Heart left ventricle (tissue), 16 donors: ENCODE measurements around the gene GHITM. TPM values are rescaled to one million over a fixed set of nuclear protein-coding genes. Genes with fewer than 3 reads are reported as not detected.
"Not testable (repeated sequence)": the region's sequence is repeated elsewhere in the genome, so short reads cannot be mapped to it uniquely, and the experiment has no call there.

Experiments used
- ATAC-seq, 4 donors: fragments of 200-7000 bp; cut with Tn5 transposase; one replicate each; pipeline ENCODE4 v1.9.1; 2020 to 2022; ENCODE audit warnings: moderate library complexity in 4 of 4, mild to moderate bottlenecking in 3 of 4, moderate number of reproducible peaks in 1 of 4
- DNase-seq, 5 donors: peaks; one replicate each; pipeline ENCODE4 v3.0.0-alpha.2; 2020
- H3K27ac ChIP-seq, 12 donors: fragments of 200-600 bp; sonication (generic) in 4 of 12; one replicate each; pipeline versions ENCODE4 v1.5.0 to v1.8.0; 2016 to 2022; ENCODE audit warnings: mild to moderate bottlenecking in 2 of 12
- H3K27me3 ChIP-seq, 9 donors: fragments of 200-600 bp; sonication (generic) in 2 of 9; one replicate each; pipeline versions ENCODE4 v1.5.1 to v1.8.0; 2016 to 2022; ENCODE audit warnings: mild to moderate bottlenecking in 3 of 9
- H3K36me3 ChIP-seq, 9 donors: fragments of 200-600 bp; sonication (generic) in 2 of 9; one replicate each; pipeline versions ENCODE4 v1.5.0 to v1.8.0; 2018 to 2022; ENCODE audit warnings: mild to moderate bottlenecking in 2 of 9
- H3K4me1 ChIP-seq, 12 donors: fragments of 200-600 bp; sonication (generic) in 4 of 12; one replicate each; pipeline versions ENCODE4 v1.5.0 to v1.8.0; 2016 to 2022; ENCODE audit warnings: mild to moderate bottlenecking in 3 of 12
- H3K4me3 ChIP-seq, 12 donors: fragments of 200-600 bp; sonication (generic) in 4 of 12; one replicate each; pipeline versions ENCODE4 v1.5.0 to v1.8.0; 2017 to 2022; ENCODE audit warnings: mild to moderate bottlenecking in 9 of 12, moderate library complexity in 4 of 12
- H3K9me3 ChIP-seq, 12 donors: fragments of 200-600 bp; sonication (generic) in 4 of 12; one replicate each; pipeline versions ENCODE4 v1.5.0 to v1.8.0; 2016 to 2022; ENCODE audit warnings: mild to moderate bottlenecking in 1 of 12
- POLR2A ChIP-seq, 2 donors: fragments of 450-650 bp; IDR thresholded peaks; one replicate each; pipeline ENCODE4 v1.6.1; 2017; ENCODE audit warnings: antibody characterized with exemption in 2 of 2, mild to moderate bottlenecking in 2 of 2, moderate library complexity in 2 of 2
- WGBS, 4 donors: extraction: QIAGEN DNeasy Blood & Tissue Kit in 2 of 4; methylation state at CpG; one replicate each; pipeline versions ENCODE4 v1.1.5 to v1.1.7; 2013 to 2018; 5-methylcytosine and 5-hydroxymethylcytosine counted together
- intact Hi-C, 10 donors: fragments of 100-400 bp; cut with DNase I; formaldehyde crosslinking; loops; one replicate each; pipeline versions ENCODE4 v1.11.1 to v1.14.2; 2022
- polyA plus RNA-seq, 2 donors: library from polyadenylated mRNA; stranded (reverse); fragments of 200-250 nt; gene quantifications; one replicate each; pipeline ENCODE4 v1.2.3, GENCODE V29; 2013
- total RNA-seq, 9 donors: library from RNA; depleted of rRNA in 2 of 9; stranded (reverse); fragments of >200 nt in 2 of 9; fragmentation: NEBNext Ultra II Directional in 3 of 9; extraction: Animal tissue kit (Norgen Biotek cat#: 25700) in 3 of 9; gene quantifications; one replicate each; pipeline versions ENCODE4 v1.1.0 to v1.2.4, GENCODE V29; 2016 to 2023
- TF ChIP-seq, protein P1 (sequence below), 12 donors: fragments of 200-600 bp; sonication (generic) in 4 of 12; IDR thresholded peaks; one replicate each; pipeline versions ENCODE4 v1.5.0 to v1.8.0; 2018 to 2022; ENCODE audit warnings: antibody characterized with exemption in 12 of 12, mild to moderate bottlenecking in 5 of 12
- donor health status: ischemic (EF 13 %, LVEDD 7.1; RV severe dilation, severe dysfunction).
- donor health status: healthy with polysubstance abuse.
- donor health status: DM: no; HTN: yes; CAD: no.
- donor health status: DM: no; HTN: no; CAD: no.
- donor health status: ischemic (EF 25% LVEDD 6.9; RV normal size, moderate dysfunction).
- donor health status: ischemic (EF 25% LVEDD 5.7; RV mildly dilated, moderate dysfunction).
- donor health status: healthy.
- donor health status: DM: yes; HTN: yes; CAD: no.
- donor health status: ischemic (EF 35%, LVEDD 5.7; RV mildly dilated, moderate dysfunction).
- donor health status: nonischemic (EF 11% LVEDD 7.7; RV severe dilation, severe dysfunction).
- donor health status: DM: yes; HTN: yes; CAD: no.
- donor health status: PGD.
- donor health status: ischemic (EF 29% LVEDD 5.4; RV normal size, mild dysfunction).
- donor health status: nonischemic (EF 23%, LVEDD 6.1; RV moderate dilation, normal function).

GHITM gene
- total and polyA plus RNA-seq, 11 donors = 274 to 603 (median 393) TPM

DNA sequence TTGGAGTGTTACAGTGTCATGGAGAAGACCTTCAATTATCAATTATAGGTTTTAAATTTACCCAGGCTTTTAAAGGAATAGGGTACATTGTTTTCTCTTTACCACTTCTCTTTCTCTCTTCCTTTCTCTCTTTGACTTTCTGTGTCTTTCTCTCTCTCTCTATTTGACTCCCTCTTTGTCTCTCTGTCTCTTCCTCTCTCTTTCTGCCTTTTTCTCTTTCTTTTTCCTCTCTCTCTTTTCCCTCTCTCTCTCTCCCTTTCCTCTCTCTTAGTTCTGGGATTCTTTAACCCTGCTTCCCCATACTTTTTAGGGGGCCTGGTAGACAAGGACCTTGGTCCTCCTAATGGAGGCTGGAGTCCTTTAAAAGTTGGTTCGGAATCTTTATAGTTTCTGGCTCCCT is 15.9 kb upstream of the GHITM start:
- no peaks in the 10 kb centered on the region for H3K4me1 ChIP-seq
- no peaks in the 10 kb centered on the region for H3K36me3 ChIP-seq
- 90 to 96% (median 93%) methylated on average over 1 of the region's 1 CpG for WGBS, 4 donors
- intact Hi-C loops = no loop called here
- peaks cover 0 to 6% (median 0%) of the 10 kb centered on the region in 9 donors for H3K27me3 ChIP-seq
- H3K9me3 ChIP-seq = peaks cover 0 to 31% (median 9%) of the 10 kb centered on the region in 12 donors
- no peak for TF ChIP-seq POLR2A (IDR thresholded peaks at IDR 0.05)
- TF ChIP-seq, protein P1, sequence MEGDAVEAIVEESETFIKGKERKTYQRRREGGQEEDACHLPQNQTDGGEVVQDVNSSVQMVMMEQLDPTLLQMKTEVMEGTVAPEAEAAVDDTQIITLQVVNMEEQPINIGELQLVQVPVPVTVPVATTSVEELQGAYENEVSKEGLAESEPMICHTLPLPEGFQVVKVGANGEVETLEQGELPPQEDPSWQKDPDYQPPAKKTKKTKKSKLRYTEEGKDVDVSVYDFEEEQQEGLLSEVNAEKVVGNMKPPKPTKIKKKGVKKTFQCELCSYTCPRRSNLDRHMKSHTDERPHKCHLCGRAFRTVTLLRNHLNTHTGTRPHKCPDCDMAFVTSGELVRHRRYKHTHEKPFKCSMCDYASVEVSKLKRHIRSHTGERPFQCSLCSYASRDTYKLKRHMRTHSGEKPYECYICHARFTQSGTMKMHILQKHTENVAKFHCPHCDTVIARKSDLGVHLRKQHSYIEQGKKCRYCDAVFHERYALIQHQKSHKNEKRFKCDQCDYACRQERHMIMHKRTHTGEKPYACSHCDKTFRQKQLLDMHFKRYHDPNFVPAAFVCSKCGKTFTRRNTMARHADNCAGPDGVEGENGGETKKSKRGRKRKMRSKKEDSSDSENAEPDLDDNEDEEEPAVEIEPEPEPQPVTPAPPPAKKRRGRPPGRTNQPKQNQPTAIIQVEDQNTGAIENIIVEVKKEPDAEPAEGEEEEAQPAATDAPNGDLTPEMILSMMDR (IDR thresholded peaks at IDR 0.05) = no peak
- no peak for ATAC-seq
- no peak overlapping the region for H3K27ac ChIP-seq
- DNase-seq = no peak
- H3K4me3 ChIP-seq = no peak overlapping the region

GRCh38 chr10:84125910-84126784 is 13.2 kb upstream of the GHITM start:
- H3K27me3 ChIP-seq, H3K36me3 ChIP-seq, H3K27ac ChIP-seq, ATAC-seq, H3K4me1 ChIP-seq, DNase-seq, H3K4me3 ChIP-seq, intact Hi-C loops: not testable (repeated sequence)
- peaks cover 0 to 31% (median 9%) of the 10 kb centered on the region in 12 donors for H3K9me3 ChIP-seq
- WGBS, 4 donors = 78 to 81% (median 79%) methylated on average over 10 of the region's 10 CpGs

- peaks cover 0 to 9% (median 0%) of the 10 kb centered on the region in 9 donors for H3K27me3 ChIP-seq
- DNase-seq = no peak
- H3K27ac ChIP-seq = no peak overlapping the region
- no peak overlapping the region for H3K4me3 ChIP-seq
- H3K9me3 ChIP-seq = peaks cover 0 to 31% (median 9%) of the 10 kb centered on the region in 12 donors
- intact Hi-C loops = no loop called here
- no peaks in the 10 kb centered on the region for H3K4me1 ChIP-seq
- no peaks in the 10 kb centered on the region for H3K36me3 ChIP-seq
- 75 to 87% (median 81%) methylated on average over 1 of the region's 1 CpG for WGBS, 4 donors
- ATAC-seq = no peak
- TF ChIP-seq, protein P1 (IDR thresholded peaks at IDR 0.05) = no peak
- no peak for TF ChIP-seq POLR2A (IDR thresholded peaks at IDR 0.05)
Observed at GRCh38 chr10:84126785-84127167, 12.5 kb upstream of the GHITM start.

DNA sequence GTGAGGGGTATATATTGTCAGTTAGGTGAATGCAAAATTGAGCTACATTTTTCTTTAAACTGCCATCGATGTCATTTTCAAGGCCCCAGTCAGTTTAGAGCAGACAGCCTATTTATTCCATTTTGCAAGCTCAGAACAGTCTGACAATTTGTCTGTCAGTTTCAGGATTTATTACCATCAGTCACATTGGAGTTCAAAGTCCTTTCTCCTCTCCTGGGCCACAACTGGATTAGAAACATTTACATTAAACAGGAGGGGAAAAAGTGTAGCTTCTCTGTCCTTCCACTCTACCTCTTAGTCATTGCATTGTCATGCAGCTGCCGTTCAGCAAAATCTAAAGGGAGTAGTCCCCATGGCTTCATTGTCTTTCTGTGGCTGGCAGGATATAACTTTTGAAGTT is 3.5 kb upstream of the GHITM start:
- ATAC-seq (no peak), DNase-seq (no peak)
- Histone ChIP-seq H3K27ac (no peak overlapping the region), H3K9me3 (no peaks in the 10 kb centered on the region), H3K27me3 (no peaks in the 10 kb centered on the region), H3K36me3 (no peaks in the 10 kb centered on the region), H3K4me1 (peaks cover 3 to 13% (median 8%) of the 10 kb centered on the region in 12 donors), H3K4me3 (no peak overlapping the region)
- WGBS, 4 donors = 66 to 74% (median 70%) methylated on average over 2 of the region's 2 CpGs
- intact Hi-C loops = no loop called here
- no peak for TF ChIP-seq POLR2A (IDR thresholded peaks at IDR 0.05)
- TF ChIP-seq, protein P1 (IDR thresholded peaks at IDR 0.05) = no peak
